GM12801 (cell line): ENCODE results near the gene INTU.

Experiments
- CTCF ChIP-seq: IDR thresholded peaks from one replicate; pipeline ENCODE4 v1.5.1; 2011; ENCODE audit warnings: control low read depth; ENCODE audit not compliant: insufficient read length; ENCODE audit errors: extremely low read depth

The INTU gene

DNA sequence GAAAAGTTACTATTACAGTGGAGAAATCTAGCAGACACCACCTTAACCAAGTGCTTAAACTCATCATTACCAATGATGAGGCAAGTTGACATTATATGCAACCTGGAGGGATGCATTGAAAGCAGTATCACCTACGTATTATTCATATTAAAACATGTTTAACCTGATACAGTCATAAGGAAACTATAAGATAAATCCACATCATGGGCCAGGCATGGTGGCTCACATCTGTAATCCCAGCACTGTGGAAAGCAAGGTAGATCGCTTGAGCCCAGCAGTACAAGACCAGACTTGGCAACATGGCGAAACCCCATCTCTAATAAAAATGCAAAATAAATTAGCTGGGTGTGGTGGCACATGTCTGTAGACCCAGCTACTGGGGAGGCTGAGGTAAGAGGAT is 22.3 kb upstream of the INTU start:
- no peak for TF ChIP-seq CTCF

GRCh38 chr4:127616898-127617297 is 15.9 kb upstream of the INTU start:
- TF ChIP-seq CTCF: no peak

GRCh38 chr4:127618427-127618826 is 14.3 kb upstream of the INTU start:
- no peak for TF ChIP-seq CTCF

DNA sequence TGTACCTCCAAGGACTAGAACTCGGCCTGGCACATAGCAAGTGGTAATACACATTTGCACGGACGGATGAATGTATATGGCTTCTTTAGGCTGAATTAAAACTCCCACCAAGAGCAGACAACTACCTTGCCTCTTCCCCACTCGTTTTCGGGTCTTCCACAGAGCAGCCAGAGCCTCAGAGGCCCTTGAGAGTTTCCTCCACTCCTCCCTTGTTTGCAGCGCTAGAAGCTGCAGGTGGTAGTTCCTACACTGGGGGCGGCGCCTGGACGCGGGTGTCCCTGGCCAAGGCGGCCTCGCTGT is 10.2 kb upstream of the INTU start:
- TF ChIP-seq CTCF: no peak

DNA sequence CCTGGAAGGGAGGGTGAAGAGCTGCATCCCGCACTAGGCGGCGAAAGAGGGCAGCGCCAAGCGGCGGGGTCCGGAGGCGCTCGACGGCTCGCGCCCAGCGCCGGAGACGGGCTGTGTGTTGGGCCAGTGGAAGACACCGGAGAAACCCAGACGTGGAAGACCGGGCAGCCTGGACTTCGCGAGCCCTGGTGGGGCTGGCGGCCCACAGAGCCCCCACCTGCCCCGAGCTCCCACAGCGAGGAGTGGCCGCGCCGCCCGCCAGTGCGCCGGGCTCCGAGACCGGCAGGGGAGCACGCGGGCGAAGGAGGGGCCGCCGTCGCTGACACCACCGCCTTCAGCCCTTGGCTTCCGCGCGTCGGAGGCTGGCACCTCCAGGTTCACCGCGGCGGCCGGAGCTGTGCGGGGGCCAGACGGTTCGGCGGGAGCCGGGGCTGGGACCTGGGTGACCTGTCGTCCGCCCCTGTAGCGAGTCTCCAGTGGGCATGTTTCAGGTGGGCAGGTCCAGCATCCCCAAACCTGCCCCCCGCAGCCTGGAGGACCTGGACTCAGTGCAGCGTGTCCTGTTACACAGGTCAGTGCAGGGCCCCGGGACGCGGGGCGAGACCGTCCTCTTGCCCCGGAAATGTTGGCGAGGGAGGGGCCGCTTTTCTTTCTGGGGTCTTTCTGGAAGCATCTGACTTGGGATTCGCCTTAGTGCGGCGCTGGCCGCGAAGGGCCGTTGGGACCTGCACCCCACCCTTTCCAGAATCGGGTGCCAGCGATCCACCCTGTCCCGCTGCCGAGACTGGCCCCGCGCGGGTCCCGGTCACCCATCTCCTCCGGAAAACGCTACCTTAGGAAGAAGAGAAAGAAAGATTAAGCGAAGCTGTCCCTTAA is 9.6 kb upstream of the INTU start:
- TF ChIP-seq CTCF: no peak

GRCh38 chr4:127623797-127624083 is 9.0 kb upstream of the INTU start:
- TF ChIP-seq CTCF: no peak

DNA sequence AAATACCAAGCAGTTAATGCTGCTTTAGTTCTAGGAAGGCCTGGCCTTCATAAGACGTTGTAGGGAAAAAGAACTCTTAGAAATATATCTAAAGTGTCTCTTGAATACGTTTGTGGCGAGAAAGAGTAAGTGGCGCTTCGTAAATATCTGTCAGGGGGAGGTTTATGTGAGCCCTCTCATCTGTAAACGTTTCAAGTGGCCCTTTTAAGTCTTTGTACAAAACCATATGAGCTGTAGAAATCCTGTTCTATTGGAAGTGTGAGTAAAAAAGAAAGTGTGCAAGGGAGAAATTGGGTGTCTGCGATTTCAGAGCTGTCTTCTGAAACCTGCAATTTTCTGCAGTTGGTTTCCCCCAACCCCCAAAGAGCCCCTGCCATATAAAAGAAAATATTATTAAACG is 8.6 kb upstream of the INTU start:
- no peak for TF ChIP-seq CTCF
